Smooth muscle cell (in vitro differentiated cells): ENCODE data around the gene TAB2. TPM values are rescaled to one million over a fixed set of nuclear protein-coding genes. Genes with fewer than 3 reads are reported as not detected.
A peak's percentile ranks its signal among the peaks of the same experiment; 100 is the strongest.

Experiments used
- DNase-seq: peaks from one replicate; lab custom pipeline; 2025; ENCODE audit not compliant: unreplicated experiment; lab: John Stamatoyannopoulos, UW
- H2AFZ ChIP-seq: fragments of 200-600 bp; sonication (generic); 2 replicates; pipeline ENCODE4 v1.6.0; 2016; ENCODE audit warnings: antibody characterized with exemption, low read depth, mild to moderate bottlenecking
- H3F3A ChIP-seq: fragments of 200-600 bp; sonication (generic); 2 replicates; pipeline ENCODE4 v1.6.0; 2017; ENCODE audit warnings: antibody characterized with exemption, low read depth
- H3K27ac ChIP-seq: fragments of 200-600 bp; sonication (generic); 2 replicates; pipeline ENCODE4 v1.5.1; 2016; ENCODE audit warnings: low read depth, mild to moderate bottlenecking
- H3K27me3 ChIP-seq: fragments of 200-600 bp; sonication (generic); 2 replicates; pipeline ENCODE4 v1.6.1; 2016; ENCODE audit warnings: low read depth, mild to moderate bottlenecking
- H3K36me3 ChIP-seq: fragments of 200-600 bp; sonication (generic); 2 replicates; pipeline ENCODE4 v1.5.1; 2016; ENCODE audit warnings: low read depth
- H3K4me1 ChIP-seq: fragments of 200-600 bp; sonication (generic); 2 replicates; pipeline ENCODE4 v1.5.1; 2016; ENCODE audit warnings: low read depth
- H3K4me2 ChIP-seq: fragments of 200-600 bp; sonication (generic); 2 replicates; pipeline ENCODE4 v1.6.0; 2016; ENCODE audit warnings: mild to moderate bottlenecking
- H3K4me3 ChIP-seq: fragments of 200-600 bp; sonication (generic); 2 replicates; pipeline ENCODE4 v1.5.1; 2016; ENCODE audit warnings: mild to moderate bottlenecking
- H3K79me2 ChIP-seq: fragments of 200-600 bp; sonication (generic); 2 replicates; pipeline ENCODE4 v1.6.0; 2016; ENCODE audit warnings: low read depth, mild to moderate bottlenecking
- H3K9ac ChIP-seq: fragments of 200-600 bp; sonication (generic); 2 replicates; pipeline ENCODE4 v1.6.0; 2016; ENCODE audit warnings: low read depth
- H3K9me3 ChIP-seq: fragments of 200-600 bp; sonication (generic); replicated peaks from 2 replicates; pipeline ENCODE4 v1.5.1; 2016; ENCODE audit warnings: low read depth
- H4K20me1 ChIP-seq: fragments of 200-600 bp; sonication (generic); 2 replicates; pipeline ENCODE4 v1.6.0; 2016; ENCODE audit warnings: low read depth
- CTCF ChIP-seq: fragments of 200-600 bp; sonication (generic); IDR thresholded peaks from 2 replicates; pipeline ENCODE4 v1.5.1; 2017; ENCODE audit warnings: borderline replicate concordance, mild to moderate bottlenecking, antibody characterized with exemption; ENCODE audit not compliant: insufficient read depth, poor library complexity, severe bottlenecking
- WGBS: methylation state at CpG from one replicate; pipeline ENCODE4 v1.1.7; 2016; ENCODE audit warnings: low lambda C conversion rate; 5-methylcytosine and 5-hydroxymethylcytosine counted together
- polyA plus RNA-seq: library from polyadenylated mRNA; unstranded; fragments of >200 nt; fragmentation: Nextera tagmentation; extraction: Ambion mirVana; gene quantifications from 2 replicates; pipeline ENCODE4 v1.2.1, GENCODE V29; 2016
- total RNA-seq: library from RNA; depleted of rRNA; stranded (reverse); fragments of >200 nt; gene quantifications from 2 replicates; pipeline ENCODE4 v1.2.3, GENCODE V29; 2014

Gene TAB2
- total and polyA plus RNA-seq, 2 experiments from 2014 or later = 12.6 to 78.5 TPM

- 97% methylated on average over 6 of the region's 6 CpGs for WGBS
- peaks cover 21% of the 10 kb centered on the region for H3K36me3 ChIP-seq
- H2AFZ ChIP-seq = no peak overlapping the region
- H3K27me3 ChIP-seq = no peaks in the 10 kb centered on the region
- no peak overlapping the region for H3K27ac ChIP-seq
- H3K4me3 ChIP-seq = no peak overlapping the region
- no peaks in the 10 kb centered on the region for H3F3A ChIP-seq
- H3K79me2 ChIP-seq = peaks cover 51% of the 10 kb centered on the region
- H3K9ac ChIP-seq = no peak overlapping the region
- no peak for DNase-seq
- no peak overlapping the region for H3K4me2 ChIP-seq
- peaks cover 48% of the 10 kb centered on the region for H4K20me1 ChIP-seq
- H3K9me3 ChIP-seq = no peaks in the 10 kb centered on the region
- no peaks in the 10 kb centered on the region for H3K4me1 ChIP-seq
- no peak for TF ChIP-seq CTCF
Observed at GRCh38 chr6:149397384-149397783, 79.9 kb downstream of the TAB2 start.

- H3K27ac ChIP-seq = no peak within 1 kb of the TSS
- 96% methylated on average over 11 of the region's 11 CpGs for WGBS
- no peaks in the 10 kb centered on the region for H3K9me3 ChIP-seq
- no peak within 1 kb of the TSS for H3K4me3 ChIP-seq
- no peak within 1 kb of the TSS for H3K9ac ChIP-seq
- H3K4me1 ChIP-seq = no peaks in the 10 kb centered on the region
- peaks cover 40% of the 10 kb centered on the region for H3K36me3 ChIP-seq
- H3K79me2 ChIP-seq = peaks cover 24% of the 10 kb centered on the region
- DNase-seq = no peak
- H4K20me1 ChIP-seq = peaks cover 22% of the 10 kb centered on the region
- peaks cover 4% of the 10 kb centered on the region for H3F3A ChIP-seq
- no peak within 1 kb of the TSS for H3K4me2 ChIP-seq
- H2AFZ ChIP-seq = no peak within 1 kb of the TSS
- no peaks in the 10 kb centered on the region for H3K27me3 ChIP-seq
- no peak for TF ChIP-seq CTCF
Observed at GRCh38 chr6:149400050-149400449, 82.5 kb downstream of the TAB2 start, which contains the start of gene SUMO4. TSS of gene SUMO4 (plus strand) at chr6:149400262. CDS start at chr6:149400392, 130 bp downstream.

GRCh38 chr6:149403534-149403933 is 86.0 kb downstream of the TAB2 start:
- WGBS = 99% methylated on average over 3 of the region's 3 CpGs
- DNase-seq = no peak
- Histone ChIP-seq H3K79me2 (peaks cover 3% of the 10 kb centered on the region), H4K20me1 (no peaks in the 10 kb centered on the region), H3F3A (peaks cover 4% of the 10 kb centered on the region), H3K9ac (no peak overlapping the region), H3K27ac (no peak overlapping the region), H3K4me1 (no peaks in the 10 kb centered on the region), H3K27me3 (no peaks in the 10 kb centered on the region), H3K9me3 (no peaks in the 10 kb centered on the region), H3K4me2 (no peak overlapping the region), H3K36me3 (peaks cover 35% of the 10 kb centered on the region), H3K4me3 (no peak overlapping the region), H2AFZ (no peak overlapping the region)
- no peak for TF ChIP-seq CTCF

GRCh38 chr6:149405823-149406765 is 88.6 kb downstream of the TAB2 start:
- peaks cover 2% of the 10 kb centered on the region for H3K79me2 ChIP-seq
- 68% methylated on average over 5 of the region's 5 CpGs for WGBS
- H3K9me3 ChIP-seq = no peaks in the 10 kb centered on the region
- H3F3A ChIP-seq = peaks cover 4% of the 10 kb centered on the region
- H3K4me1 ChIP-seq = no peaks in the 10 kb centered on the region
- no peaks in the 10 kb centered on the region for H3K27me3 ChIP-seq
- TF ChIP-seq CTCF = no peak
- H2AFZ ChIP-seq = no peak overlapping the region
- H3K4me2 ChIP-seq = no peak overlapping the region
- H3K4me3 ChIP-seq = no peak overlapping the region
- peak overlapping the region; percentile 11 for H3K27ac ChIP-seq
- H3K9ac ChIP-seq = no peak overlapping the region
- no peak for DNase-seq
- H3K36me3 ChIP-seq = peaks cover 33% of the 10 kb centered on the region
- H4K20me1 ChIP-seq = no peaks in the 10 kb centered on the region
